Right atrium auricular region (tissue), 2 donors: Measurements from ENCODE around the gene GRIN2B. TPM values are rescaled to one million over a fixed set of nuclear protein-coding genes. Genes with fewer than 3 reads are reported as not detected.

ENCODE experiments used
- DNase-seq: peaks from one replicate; pipeline ENCODE4 v3.0.0-alpha.2; 2019; ENCODE audit warnings: low spot score
- H3K27ac ChIP-seq, 2 donors: fragments of 200-600 bp; sonication (generic); 1 replicate in 1 of 2; 2 replicates in 1 of 2; pipeline ENCODE4 v1.5.1; 2016 to 2019
- H3K27me3 ChIP-seq, 2 donors: fragments of 200-600 bp; sonication (generic); one replicate each; pipeline versions ENCODE4 v1.5.1 to v1.6.0; 2017 to 2019
- H3K36me3 ChIP-seq: fragments of 200-600 bp; sonication (generic); one replicate; pipeline ENCODE4 v1.5.1; 2016
- H3K4me1 ChIP-seq, 2 donors: fragments of 200-600 bp; sonication (generic); one replicate each; pipeline versions ENCODE4 v1.5.1 to v1.6.0; 2017 to 2019
- H3K4me3 ChIP-seq, 2 donors: fragments of 200-600 bp; sonication (generic); 1 replicate in 1 of 2; 2 replicates in 1 of 2; pipeline ENCODE4 v1.5.1; 2017 to 2019; ENCODE audit warnings: mild to moderate bottlenecking in 1 of 2, moderate library complexity in 1 of 2
- H3K9me3 ChIP-seq, 2 donors: fragments of 200-600 bp; sonication (generic); one replicate each; pipeline ENCODE4 v1.5.1; 2019
- total RNA-seq, 2 donors: library from RNA; depleted of rRNA; stranded (reverse); fragments of >200 nt; gene quantifications; one replicate each; pipeline ENCODE4 v1.1.0, GENCODE V29; 2016
- TF ChIP-seq, protein P1 (sequence below), 2 donors: fragments of 200-600 bp; sonication (generic); IDR thresholded peaks; one replicate each; pipeline ENCODE4 v1.5.1; 2019; ENCODE audit warnings: antibody characterized with exemption in 2 of 2

Gene GRIN2B
- total RNA-seq, 2 donors from 2014 or later = not detected

DNA sequence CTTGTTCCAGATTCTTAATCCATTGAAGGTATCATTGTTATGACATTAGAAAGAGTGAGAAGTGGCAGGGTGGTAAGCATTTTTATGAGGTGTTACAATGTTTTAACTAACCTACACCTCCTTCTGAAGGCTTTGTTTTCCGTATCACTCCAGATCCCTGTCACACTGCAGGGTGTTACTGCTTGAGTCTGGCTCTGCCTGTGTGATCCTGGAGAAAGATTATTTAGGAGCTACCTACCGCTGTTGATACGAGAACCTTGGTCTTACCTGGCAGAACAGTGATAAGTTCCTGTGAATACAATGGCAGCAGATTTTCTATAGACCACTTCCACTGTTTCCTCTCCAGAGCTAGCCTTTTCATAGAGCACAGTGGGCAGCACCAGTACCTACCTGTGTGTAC lies 36.2 kb downstream of the GRIN2B start:
- TF ChIP-seq, protein P1, sequence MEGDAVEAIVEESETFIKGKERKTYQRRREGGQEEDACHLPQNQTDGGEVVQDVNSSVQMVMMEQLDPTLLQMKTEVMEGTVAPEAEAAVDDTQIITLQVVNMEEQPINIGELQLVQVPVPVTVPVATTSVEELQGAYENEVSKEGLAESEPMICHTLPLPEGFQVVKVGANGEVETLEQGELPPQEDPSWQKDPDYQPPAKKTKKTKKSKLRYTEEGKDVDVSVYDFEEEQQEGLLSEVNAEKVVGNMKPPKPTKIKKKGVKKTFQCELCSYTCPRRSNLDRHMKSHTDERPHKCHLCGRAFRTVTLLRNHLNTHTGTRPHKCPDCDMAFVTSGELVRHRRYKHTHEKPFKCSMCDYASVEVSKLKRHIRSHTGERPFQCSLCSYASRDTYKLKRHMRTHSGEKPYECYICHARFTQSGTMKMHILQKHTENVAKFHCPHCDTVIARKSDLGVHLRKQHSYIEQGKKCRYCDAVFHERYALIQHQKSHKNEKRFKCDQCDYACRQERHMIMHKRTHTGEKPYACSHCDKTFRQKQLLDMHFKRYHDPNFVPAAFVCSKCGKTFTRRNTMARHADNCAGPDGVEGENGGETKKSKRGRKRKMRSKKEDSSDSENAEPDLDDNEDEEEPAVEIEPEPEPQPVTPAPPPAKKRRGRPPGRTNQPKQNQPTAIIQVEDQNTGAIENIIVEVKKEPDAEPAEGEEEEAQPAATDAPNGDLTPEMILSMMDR (IDR thresholded peaks at IDR 0.05) = no peak

DNA sequence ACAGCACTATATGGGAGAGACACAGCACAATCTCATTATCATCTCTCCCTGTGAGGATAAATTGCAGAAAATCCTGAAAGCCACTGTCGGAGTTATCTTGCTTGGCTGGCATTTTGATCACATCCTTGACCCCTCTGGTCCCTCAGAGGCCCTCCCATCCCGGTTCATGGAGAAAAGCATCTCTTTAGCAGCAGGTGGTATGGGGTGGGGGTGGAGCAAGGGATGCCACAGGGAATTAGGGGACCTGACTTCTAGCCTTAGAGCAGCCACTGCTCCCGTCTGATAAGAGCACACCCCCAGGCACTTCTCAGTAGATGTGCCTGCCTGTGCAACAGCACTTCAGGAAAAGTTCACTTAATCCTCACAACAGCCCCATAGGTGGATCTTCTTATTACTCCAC lies 38.6 kb downstream of the GRIN2B start:
- Histone ChIP-seq H3K9me3 (peaks cover 0 to 13% of the 10 kb centered on the region in 2 donors), H3K4me3 (no peak overlapping the region), H3K4me1 (no peaks in the 10 kb centered on the region), H3K27ac (no peak overlapping the region), H3K27me3 (no peaks in the 10 kb centered on the region), H3K36me3 (no peaks in the 10 kb centered on the region)
- TF ChIP-seq, protein P1 (IDR thresholded peaks at IDR 0.05) = no peak
- no peak for DNase-seq

More for the DNA sequence above, 36.2 kb downstream of the GRIN2B start:
- Histone ChIP-seq H3K4me3 (no peak overlapping the region), H3K9me3 (no peaks in the 10 kb centered on the region), H3K4me1 (no peaks in the 10 kb centered on the region), H3K27me3 (no peaks in the 10 kb centered on the region), H3K36me3 (no peaks in the 10 kb centered on the region), H3K27ac (no peak overlapping the region)
- DNase-seq = no peak

DNA sequence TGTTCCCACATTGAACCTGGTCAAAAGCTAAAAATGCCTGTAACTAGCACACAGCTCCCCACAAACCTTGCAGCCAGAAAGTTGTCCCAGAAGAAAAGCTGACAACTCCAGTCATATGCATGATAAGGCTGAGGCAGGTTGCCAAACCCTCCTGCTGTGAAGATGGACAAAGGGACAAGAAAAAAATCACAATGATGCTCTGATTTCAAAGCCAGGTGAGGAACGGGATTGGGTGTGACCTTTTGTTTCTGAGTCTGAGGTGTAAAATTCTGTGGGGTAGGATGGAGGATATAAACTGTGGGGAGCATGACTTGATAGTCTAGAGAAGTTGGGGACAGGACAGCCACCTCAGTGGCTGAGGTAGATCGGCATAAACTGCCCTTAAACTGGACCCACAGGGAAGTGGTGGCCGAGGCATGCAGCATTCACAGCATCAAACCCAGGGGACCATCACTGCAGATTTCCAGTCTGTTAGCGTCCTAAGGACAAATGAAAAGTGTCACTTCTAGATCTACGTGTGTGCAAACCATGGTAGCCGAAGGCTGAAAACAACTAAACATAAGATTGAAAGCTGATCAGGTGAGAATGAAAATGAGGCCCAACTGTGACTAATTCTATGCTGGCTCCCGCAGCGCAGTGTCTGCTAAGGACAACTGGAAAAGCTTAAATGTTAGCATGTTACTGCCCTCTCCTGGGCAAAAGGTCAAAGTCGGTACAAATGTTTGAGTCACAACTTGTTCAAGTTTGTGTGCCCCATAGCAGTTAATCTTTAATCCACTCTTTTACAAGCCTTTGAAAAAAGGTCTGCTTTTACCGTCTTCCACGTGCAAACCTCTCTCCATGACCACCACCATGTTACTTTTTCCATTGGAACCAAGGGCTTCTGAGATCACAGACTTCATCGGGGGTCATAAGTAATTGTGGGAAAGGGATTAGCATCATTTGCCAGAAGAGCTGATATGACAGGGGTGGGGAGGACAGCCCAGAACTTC lies 39.8 kb downstream of the GRIN2B start:
- H3K4me1 ChIP-seq = no peaks in the 10 kb centered on the region
- no peaks in the 10 kb centered on the region for H3K27me3 ChIP-seq
- H3K27ac ChIP-seq = no peak overlapping the region
- TF ChIP-seq, protein P1 (IDR thresholded peaks at IDR 0.05) = peak in 1 of 2 donors; percentile 49
- DNase-seq = no peak
- no peak overlapping the region for H3K4me3 ChIP-seq
- H3K9me3 ChIP-seq = peaks cover 0 to 25% of the 10 kb centered on the region in 2 donors
- no peaks in the 10 kb centered on the region for H3K36me3 ChIP-seq

DNA sequence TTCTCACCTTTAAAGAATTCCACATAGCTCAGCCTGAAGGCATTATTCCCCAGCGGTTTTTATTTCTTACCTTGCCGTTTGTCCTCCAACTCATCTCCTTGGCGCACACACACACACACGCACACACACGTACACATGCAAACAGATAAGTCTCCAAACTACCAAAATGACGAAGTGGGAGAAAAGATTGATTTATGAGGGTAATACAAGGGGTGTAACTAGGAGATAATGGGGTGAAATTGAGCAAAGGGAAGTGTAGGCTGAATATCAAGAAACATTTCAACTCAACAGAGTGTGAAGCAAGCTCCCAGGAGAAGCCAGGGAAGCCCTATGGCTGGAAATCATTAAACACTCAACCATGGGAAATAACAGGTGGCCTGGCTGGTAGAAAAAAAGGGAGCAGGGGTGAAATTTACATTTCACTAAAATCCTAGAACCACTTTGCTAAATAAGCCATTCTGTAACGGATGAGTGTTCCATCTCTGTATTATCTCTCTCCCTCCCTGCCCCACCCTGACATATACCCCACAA lies 41.0 kb downstream of the GRIN2B start:
- Histone ChIP-seq H3K4me3 (no peak overlapping the region), H3K36me3 (no peaks in the 10 kb centered on the region), H3K27me3 (no peaks in the 10 kb centered on the region), H3K4me1 (no peaks in the 10 kb centered on the region), H3K9me3 (peaks cover 0 to 33% of the 10 kb centered on the region in 2 donors), H3K27ac (no peak overlapping the region)
- TF ChIP-seq, protein P1 (IDR thresholded peaks at IDR 0.05) = no peak
- no peak for DNase-seq

DNA sequence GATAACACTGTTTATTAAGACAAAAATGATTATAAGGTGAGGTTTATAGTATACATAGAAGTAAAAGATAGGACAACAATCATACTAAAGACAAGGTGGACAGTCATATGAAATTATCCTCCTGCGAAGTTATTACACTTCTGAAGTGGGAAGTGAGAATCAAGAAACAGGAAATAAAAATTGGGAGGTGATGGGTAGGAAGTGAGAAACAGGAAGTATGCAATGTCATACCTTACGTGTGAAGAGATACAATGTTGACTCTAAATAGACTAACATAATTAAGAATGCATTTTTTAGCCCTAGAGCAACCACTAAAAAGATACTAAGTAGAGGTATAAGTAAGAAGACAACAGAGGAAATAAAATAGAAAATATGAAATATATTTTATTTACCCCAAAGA lies 43.7 kb downstream of the GRIN2B start:
- Histone ChIP-seq H3K9me3 (peaks cover 0 to 33% of the 10 kb centered on the region in 2 donors), H3K27me3 (no peaks in the 10 kb centered on the region), H3K4me3 (no peak overlapping the region), H3K27ac (no peak overlapping the region), H3K4me1 (no peaks in the 10 kb centered on the region), H3K36me3 (no peaks in the 10 kb centered on the region)
- TF ChIP-seq, protein P1 (IDR thresholded peaks at IDR 0.05) = no peak
- no peak for DNase-seq
